HG02884 (cell line): Measurements from ENCODE around the gene CFAP221.

Experiments used
- ATAC-seq: cut with Tn5 transposase; IDR thresholded peaks from one replicate; pipeline ENCODE4 v1.9.1; 2021; ENCODE audit warnings: mild to moderate bottlenecking, moderate library complexity; ENCODE audit not compliant: unreplicated experiment

The CFAP221 gene

DNA sequence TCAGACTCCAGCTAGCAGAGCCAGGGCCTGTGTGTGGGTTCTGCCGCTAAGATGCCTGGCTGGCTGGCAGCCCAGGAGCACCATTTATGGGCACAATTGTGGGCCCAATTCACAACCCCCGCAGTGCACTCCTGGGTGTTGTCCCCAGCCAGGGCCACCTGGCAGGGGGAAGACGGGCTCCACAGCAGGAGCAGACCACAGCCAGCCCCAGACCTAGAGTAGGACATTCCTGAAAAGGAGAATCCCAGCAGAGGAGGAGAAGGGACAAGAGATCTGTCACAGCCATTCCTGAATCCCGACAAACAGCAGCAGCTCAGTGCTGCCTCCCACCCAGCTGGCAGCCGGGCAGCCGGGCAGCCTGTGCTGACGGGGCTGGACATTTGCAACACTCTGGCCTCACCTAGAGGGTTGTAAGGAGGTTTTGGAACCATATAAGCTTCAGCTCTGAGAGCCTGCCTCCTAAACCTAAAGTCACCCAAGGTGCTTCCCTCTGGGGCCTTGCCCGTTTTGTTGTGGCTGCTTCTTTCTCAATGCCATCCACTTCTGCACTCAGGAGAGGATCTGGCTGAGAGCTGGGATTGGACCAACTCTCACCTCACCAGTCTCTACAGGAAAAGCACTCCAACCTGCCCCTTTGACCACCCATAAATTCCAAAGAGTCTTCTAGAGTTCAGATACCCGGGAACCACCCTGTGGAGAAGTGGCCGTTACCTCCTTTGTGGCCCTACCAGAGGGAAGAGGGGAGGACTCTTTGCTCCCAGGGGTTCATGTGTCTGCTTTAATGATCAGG lies 130.7 kb downstream of the CFAP221 start:
- ATAC-seq: no peak

DNA sequence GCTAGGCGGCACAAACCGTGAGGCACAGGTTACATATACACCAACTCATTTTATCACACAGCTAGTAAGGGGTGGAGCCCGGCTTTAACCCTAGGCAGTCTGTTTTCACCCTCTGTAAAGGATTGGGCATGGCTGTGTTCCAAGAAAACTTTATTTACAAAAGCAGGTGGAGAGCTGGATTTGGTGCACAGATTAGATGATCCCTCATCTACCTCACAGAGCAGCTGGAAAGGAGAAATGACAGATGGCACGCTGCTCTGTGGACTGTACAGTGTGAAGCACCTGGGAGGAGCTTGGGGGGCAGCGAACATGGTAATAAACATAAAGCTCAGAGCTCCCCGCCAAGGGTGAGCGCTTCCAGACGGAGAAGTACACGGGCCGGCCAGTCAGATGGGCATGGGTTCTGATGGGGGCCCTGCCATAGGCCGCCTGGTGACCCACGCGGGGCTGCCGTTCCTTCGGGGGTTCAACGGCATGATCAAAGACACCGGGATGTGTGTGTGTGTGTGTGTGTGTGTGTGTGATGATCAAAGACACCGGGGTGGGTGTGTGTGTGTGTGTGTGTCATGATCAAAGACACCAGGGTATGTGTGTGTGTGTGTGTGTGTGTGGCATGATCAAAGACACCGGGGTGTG lies 133.9 kb downstream of the CFAP221 start:
- no peak for ATAC-seq

DNA sequence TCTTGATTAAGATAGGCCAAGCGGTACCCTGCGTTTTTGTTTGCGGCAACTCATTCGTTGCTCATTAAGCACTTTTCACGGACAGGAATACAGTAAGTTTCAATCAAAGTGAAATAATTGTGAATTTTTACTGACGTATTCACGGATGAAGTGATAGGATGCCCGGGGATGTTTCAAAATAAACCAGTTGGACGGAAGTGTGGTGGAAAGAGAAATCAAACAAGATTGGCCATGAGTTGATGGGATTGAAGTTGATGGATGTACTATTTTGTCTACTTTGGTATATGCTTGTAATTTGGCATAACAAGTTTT lies 135.2 kb downstream of the CFAP221 start:
- ATAC-seq: no peak

DNA sequence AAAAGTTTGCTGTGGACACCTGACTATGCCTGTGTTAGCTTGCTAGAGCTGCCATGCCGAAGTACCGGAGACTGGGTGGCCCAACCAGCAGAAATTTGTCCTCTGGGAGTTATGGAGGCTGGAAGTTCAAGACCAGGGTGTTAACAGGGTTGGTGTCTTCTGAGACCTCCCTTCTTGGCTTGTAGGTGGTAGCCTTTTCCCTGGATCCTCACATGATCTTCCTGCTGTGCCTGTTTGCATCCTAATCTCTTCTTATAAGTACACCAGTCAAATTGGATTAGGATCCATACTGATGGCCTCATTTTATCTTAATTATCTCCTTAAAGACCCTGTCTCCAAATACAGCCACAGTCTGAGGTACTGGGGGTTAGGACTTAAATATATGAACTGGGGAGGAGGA lies 135.6 kb downstream of the CFAP221 start:
- no peak for ATAC-seq

DNA sequence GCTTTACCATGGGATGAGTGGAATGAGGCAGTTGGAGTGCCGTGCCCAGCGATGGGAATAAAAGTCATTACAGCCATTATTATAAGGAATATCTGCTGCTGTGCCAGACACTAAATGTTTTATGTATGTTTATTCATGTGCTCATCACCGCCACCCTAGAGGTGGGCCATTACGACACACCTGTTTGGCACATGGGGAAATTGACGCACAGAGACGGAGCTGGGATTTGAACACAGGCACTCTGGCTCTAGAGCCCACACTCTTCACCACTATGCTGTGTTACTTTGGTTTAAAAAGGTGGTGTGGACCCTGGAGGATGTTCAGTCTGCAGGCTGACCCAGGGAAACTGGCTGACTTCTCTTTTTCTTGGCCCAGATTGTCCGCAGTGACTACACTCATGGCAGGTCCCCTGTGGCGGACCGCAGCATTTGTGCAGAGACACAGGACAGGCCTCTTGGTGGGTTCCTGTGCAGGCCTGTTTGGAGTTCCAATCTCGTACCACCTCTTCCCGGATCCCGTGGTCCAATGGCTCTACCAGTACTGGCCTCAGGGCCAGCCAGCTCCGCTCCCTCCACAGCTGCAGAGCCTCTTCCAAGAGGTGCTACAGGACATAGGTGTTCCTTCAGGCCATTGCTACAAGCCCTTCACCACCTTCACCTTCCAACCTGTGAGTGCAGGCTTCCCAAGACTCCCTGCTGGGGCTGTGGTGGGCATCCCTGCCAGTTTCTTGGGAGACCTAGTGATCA lies 136.4 kb downstream of the CFAP221 start:
- ATAC-seq: no peak

DNA sequence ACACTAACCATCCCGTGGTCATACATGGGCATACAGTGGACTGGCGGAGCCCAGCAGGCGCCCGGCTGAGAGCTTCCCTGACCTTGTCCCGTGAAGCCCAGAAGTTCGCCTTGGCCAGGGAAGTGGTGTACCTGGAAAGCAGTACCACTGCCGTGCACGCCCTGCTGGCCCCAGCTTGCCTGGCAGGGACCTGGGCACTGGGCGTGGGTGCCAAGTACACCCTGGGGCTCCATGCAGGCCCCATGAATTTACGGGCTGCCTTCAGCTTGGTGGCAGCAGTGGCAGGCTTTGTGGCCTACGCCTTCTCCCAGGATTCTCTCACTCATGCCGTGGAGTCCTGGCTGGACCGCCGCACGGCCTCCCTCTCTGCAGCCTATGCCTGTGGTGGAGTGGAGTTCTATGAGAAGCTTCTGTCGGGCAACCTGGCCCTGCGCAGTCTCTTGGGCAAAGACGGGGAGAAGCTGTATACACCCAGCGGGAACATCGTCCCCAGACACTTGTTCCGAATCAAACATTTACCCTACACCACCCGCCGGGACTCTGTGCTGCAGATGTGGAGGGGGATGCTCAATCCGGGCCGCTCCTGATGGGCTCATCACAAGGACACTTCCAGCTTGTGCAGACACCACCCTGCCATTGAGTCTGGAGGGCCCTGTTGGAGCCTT lies 137.1 kb downstream of the CFAP221 start:
- ATAC-seq: no peak

DNA sequence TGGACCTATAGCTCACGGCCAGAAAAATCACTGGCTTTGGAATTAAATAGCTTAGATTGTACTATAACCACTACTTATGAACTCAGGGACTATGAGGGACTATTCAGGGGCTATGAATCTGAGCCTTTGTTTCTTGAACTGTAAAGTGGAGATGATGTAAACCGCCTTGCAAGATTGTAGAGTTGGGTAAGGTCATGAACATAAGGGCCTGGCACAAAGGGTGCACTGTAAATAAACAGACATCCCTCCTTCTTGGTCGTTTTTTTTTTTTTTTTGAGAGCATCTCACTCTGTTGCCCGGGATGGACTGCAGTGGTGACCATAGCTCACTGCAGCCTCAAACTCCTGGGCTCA lies 137.6 kb downstream of the CFAP221 start:
- no peak for ATAC-seq

DNA sequence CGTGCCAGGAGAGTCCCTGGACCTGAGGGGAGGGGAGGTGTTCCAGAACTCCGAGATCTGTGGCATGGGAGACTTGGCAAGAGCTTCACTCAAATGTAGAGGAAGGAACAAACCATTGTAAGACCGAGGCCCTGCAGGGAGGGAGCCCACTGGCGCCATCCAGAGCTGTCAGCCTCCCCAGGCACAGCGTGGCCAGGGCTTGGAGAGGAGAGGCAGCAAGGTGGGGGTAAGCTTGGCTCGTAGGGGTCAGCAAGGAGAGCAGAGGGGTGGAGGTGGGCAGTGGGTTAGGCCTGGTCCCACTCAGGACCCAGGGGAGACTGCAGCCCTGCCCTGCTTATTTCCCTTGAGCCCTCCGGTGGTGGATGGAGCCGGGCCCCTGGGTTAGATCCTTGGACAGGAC lies 138.3 kb downstream of the CFAP221 start:
- ATAC-seq: no peak

DNA sequence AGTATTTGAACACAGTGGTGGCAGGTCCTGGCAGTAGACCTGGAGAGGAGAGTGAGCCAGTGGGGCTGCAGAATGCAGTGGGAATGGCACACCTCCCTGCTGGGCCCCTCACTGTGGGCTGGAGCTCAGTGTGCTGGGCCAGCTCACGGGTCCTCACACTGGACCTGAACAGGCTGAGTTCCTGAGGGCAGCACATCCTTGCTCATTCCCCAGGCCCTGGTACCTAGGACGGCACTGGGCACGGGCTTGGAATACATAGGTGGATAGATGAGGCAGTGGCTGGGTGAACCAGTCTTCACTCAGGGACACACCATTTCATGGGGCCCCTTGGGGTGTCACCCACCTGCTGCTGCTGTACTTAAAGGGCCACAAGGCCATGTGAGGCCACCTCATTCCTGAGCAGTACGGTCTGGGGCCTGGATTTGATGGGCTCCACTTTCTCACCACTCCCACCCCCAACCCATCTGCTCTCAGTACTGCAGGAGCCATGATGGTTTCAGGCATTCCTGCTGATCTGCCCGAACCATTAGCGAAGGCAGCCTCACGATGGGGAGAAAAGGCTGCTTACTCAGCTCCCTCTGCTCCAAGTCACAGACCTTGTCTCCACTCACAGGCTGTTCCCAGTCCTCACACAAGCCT lies 138.9 kb downstream of the CFAP221 start:
- ATAC-seq: no peak

DNA sequence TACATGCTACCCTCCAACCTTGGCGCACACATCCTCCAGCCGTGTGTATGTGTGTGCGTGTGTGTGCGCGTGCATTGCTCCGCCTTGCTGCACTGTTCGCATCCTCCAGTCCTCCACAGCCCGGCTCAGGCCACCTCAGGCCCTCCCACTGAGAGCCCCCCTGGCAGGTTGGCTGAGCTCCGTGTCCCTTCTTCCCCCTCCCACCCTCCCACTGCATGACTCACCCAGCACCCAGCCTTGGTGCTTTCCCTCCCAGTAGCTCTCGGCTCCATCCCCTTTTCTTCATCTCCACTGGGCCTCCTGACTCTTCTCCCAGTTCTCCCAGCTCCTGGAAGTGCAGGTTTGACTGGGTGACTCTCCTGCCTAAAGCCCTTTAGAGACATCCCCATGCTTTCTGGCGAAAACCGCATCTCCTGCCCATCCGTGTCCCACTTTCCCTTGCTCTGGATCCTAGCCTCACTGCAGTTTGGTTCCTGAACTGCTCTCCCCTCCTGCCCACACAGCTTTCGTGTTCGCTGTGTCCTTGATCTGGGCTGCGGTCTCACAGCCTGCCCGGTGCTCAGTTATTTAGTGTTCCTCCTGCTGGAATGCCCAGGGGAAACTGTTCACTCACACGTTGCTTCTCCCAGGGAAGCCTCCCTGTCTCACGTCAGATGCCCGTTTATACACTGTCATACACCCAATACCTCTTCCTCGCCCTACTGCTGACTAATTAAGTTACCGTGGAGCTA lies 139.6 kb downstream of the CFAP221 start:
- ATAC-seq: no peak

DNA sequence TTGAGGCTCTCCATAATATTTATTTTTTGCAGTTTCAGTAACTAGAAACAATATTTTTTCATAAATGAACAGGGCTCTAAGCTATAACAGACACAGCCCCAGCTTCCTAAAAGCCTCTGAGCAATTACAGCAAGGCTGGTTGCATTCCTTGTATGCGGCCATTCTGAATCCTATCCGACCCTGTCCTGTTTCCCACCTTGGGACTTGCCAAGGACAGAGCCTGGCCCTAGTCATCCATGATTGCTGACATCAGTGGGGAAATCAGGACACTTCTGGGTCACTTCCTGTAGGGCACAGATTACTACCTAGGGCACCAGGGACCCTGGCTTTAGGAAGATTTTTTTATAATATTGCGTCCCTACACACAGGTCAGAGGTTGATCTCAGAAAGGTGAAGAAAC lies 140.3 kb downstream of the CFAP221 start:
- ATAC-seq: no peak

DNA sequence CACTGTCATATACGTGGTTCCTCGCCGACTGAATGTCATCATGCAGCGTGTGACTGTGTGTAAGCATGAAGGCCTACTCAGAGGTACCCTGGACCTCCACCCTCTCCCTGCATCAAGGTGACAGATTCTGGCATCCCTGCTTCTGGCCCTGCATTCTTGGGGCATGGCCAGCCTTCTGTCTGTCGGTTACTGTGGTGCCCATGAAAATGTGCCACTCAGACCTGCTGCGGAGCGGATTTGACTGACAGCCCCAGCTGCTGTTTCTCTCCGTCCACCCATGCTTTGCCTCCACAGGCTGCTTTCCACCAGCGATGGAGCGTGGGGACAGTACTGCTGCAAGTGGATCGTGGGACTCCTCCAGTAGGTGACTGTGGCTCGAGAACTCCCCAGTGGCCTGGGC lies 144.4 kb downstream of the CFAP221 start:
- no peak for ATAC-seq

DNA sequence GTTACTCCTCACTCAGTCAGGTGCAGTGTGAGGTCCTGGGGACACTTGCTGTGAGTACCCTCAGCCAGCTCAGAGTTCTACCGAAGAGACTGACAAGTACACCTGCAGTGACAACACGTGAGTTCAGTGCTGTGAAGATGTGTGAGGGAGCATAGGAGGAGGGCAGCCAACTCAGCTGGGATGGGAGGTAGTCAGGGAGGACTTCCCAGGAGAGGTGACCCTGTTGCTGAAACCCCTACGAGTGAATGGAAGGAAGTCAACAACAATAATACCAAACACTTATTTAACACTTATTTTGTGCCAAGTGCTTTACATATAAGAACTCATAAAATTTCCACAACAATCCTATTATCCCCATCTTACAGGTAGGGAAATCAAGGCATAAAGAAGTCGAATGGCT lies 145.0 kb downstream of the CFAP221 start:
- ATAC-seq: no peak

DNA sequence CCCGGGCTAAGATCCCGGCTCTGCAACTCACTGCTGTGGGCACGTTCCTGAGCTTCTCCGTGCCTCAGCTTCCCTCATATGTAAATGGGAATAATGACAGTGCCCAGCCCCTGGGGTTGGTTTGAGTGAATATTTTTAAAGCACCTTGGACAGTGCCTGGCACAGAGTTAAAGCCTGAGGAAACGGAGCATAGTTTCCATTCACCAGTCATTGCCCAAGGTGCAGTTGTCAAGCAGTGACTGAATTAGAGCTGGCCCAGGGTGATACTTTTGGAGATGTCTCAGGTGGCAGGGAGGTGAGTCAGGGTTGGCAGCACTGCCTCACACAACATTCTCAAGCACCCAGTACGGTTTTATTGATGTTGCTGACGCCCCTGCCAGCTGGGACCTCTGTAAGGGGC lies 146.9 kb downstream of the CFAP221 start:
- ATAC-seq: no peak

DNA sequence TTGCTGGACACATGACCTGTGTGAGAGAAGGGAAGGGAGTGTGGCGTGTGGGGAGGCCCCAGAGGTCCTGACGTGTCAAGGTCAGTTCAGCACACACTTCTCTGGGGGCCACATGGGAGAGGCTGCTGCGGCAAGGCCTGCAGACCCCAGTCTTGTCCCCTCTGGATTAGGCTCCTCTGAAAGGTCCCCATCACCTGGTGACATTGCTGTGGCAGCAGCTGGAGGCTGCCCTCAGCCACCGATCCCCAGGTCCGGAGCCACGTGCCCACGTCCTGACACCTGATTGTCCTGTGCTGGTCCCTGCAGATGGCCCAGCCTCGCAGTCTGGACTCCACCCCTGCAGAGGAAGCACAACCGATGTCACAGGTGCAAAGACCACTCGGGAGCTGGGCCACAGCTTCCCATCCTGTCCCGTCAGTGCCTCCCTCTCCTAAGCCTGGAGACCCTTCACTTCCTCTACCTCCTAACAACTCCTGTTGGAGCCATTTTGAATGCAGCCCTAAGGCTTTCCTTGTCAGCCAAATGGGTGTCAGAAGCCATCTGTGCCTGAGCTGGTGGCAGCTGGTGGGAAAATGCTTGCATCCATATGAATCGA lies 147.5 kb downstream of the CFAP221 start:
- no peak for ATAC-seq

DNA sequence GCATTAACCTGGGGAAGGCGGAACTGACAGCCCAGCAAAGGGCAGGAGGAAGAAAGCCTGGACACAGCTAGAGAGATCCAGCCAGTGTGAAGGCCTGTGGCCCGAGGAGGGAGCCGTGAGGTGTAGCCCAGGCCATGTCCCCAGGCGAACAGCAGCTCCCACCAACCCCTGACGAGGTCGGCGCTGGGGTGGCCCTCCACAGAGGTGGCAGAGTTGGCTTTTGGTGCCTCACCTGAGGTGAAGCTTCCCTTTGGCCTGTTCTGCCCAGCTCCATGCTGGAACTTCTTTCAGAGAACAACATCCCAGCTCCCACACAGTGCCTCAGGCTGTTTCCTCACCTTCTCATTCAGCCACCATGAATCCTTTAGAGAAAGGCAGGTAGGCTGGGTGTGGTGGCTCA lies 148.1 kb downstream of the CFAP221 start:
- ATAC-seq: no peak

DNA sequence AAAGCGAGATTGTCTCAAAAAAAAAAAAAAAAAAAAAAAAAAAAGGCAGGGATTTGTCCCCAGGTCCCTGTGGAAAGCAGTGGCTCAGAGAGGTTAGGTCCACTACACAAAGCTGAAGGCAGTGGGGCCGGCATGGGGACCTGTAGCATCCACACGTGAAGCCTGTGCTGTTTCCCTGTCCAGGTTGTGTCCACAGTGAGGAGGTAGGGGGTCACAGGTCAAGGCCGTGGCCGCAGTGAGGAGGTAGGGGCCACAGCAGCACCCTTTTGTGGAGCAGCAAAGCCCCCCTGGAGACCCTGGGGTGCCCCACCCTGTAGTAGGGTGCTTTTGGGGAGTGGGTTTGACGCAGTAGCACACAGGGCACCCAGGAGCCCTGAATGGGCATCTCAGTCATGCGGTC lies 148.7 kb downstream of the CFAP221 start:
- no peak for ATAC-seq

DNA sequence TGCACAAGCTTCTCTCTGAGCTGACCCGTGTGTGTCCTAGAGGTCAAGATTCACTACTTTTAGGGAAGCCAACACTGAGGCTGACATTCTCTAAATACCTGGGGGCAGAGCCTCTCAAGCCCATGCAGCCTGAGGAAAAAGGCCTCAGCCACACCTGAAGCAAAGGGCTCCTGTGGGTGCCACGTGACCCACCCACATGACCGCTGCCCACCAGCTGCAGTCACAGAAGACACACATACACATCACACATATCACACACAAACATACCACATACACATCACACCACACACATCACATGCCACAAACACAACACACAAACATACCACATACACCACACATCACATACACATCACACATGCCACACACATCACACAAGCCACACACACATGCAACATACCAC lies 149.3 kb downstream of the CFAP221 start:
- no peak for ATAC-seq

DNA sequence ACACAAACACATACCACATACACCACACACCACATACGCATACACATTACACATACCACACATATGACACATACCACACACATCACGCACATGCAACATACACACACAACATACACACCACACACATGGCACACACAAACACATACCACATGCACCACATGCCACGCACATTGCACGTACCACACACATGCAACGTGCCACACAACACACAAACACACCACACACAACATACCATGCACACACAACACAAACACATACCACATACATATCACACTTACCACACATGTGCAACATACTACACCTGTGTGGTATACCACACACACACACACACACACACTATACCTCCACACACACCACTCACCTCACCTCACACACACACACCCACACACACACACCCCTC lies 149.7 kb downstream of the CFAP221 start:
- no peak for ATAC-seq

DNA sequence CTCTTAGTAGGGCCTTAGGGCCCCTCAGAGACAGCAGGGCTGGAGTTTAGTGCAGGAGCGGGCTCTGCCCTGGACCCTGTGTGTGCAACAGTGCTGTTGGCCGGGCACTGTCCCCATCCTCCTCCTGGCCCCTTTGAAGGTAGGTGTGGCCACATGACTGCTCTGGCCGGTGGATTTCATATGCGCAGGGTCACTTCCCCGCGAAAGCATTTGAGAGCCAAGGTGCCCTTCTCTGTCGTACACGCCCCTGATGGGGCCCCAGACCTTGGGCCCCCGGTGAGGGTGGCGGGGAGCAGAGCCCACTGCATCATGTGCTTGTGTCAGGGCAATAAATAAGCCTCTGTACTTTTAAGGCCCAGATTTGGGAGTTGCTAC lies 150.2 kb downstream of the CFAP221 start:
- ATAC-seq: no peak
